ENCODE results near the gene TMEM253.
A peak's percentile ranks its signal among the peaks of the same experiment; 100 is the strongest.

The TMEM253 gene

GRCh38 chr14:21095430-21096205, 5.2 kb upstream of the TMEM253 start:
- no peak overlapping the region for H3K4me3 ChIP-seq (ENCODE audit: low read length)
- no peak for DNase-seq (ENCODE audit: low read depth)
- TF ChIP-seq CTCF (conservative IDR thresholded peaks at IDR 0.05; ENCODE audit: low read depth, low read length), result no peak

- DNase-seq (ENCODE audit: low read depth), result no peak
- TF ChIP-seq CTCF (conservative IDR thresholded peaks at IDR 0.05; ENCODE audit: low read depth, low read length), result no peak
- no peak overlapping the region for H3K4me3 ChIP-seq (ENCODE audit: low read length)
Measured at GRCh38 chr14:21096438-21096837, 4.4 kb upstream of the TMEM253 start.

- no peak for TF ChIP-seq CTCF (conservative IDR thresholded peaks at IDR 0.05; ENCODE audit: low read depth, low read length)
- no peak for DNase-seq (ENCODE audit: low read depth)
- peak overlapping the region; percentile 54 for H3K4me3 ChIP-seq (ENCODE audit: low read length)
Measured at GRCh38 chr14:21096978-21097635, 3.8 kb upstream of the TMEM253 start.

GRCh38 chr14:21097636-21098075, 3.2 kb upstream of the TMEM253 start:
- peak overlapping the region; percentile 54 for H3K4me3 ChIP-seq (ENCODE audit: low read length)
- DNase-seq (ENCODE audit: low read depth), result no peak
- TF ChIP-seq CTCF (conservative IDR thresholded peaks at IDR 0.05; ENCODE audit: low read depth, low read length), result no peak

GRCh38 chr14:21098076-21098891, 2.6 kb upstream of the TMEM253 start, which contains the start of gene ZNF219:
ZNF219 (minus strand) TSS chr14:21098655; CDS start chr14:21093591, 5,064 bp downstream.
- no peak for TF ChIP-seq CTCF (conservative IDR thresholded peaks at IDR 0.05; ENCODE audit: low read depth, low read length)
- peak within 1 kb of the TSS; percentile 87 for H3K4me3 ChIP-seq (ENCODE audit: low read length)
- no peak for DNase-seq (ENCODE audit: low read depth)

- peak overlapping the region; percentile 87 for H3K4me3 ChIP-seq (ENCODE audit: low read length)
- no peak for DNase-seq (ENCODE audit: low read depth)
- no peak for TF ChIP-seq CTCF (conservative IDR thresholded peaks at IDR 0.05; ENCODE audit: low read depth, low read length)
Measured at GRCh38 chr14:21098892-21099595, 1.8 kb upstream of the TMEM253 start.
